IMR-90 (cell line): ENCODE measurements around the gene FRYL. TPM values are rescaled to one million over a fixed set of nuclear protein-coding genes. Genes with fewer than 3 reads are reported as not detected.

ENCODE experiments used
- ATAC-seq: fragments of 200-7000 bp; cut with Tn5 transposase; 2 replicates; pipeline ENCODE4 v1.9.1; 2020; ENCODE audit warnings: low read depth, mild to moderate bottlenecking, moderate library complexity
- BruUV-seq: library from RNA; stranded (reverse); fragments of 400-500 nt; replicated peaks from 2 replicates; lab custom pipeline; 2021; lab: Mats Ljungman, UMichigan
- CTCF ChIA-PET: fragments of 300-600 bp; formaldehyde crosslinking; extraction: SDS; loops from one replicate; lab custom pipeline; 2021; ENCODE audit warnings: antibody characterized with exemption; lab: Yijun Ruan, JAX
- POLR2A ChIA-PET: fragments of 300-600 bp; sonication (Branson Sonifier 250); formaldehyde crosslinking; loops from one replicate; lab custom pipeline; 2022; ENCODE audit warnings: antibody characterized with exemption; ENCODE audit not compliant: unreplicated experiment; lab: Charles Lee
- DNase-seq: peaks from one replicate; pipeline ENCODE4 v3.0.0; 2013
- H2AFZ ChIP-seq: replicated peaks from 2 replicates; pipeline ENCODE3; 2013; ENCODE audit warnings: low read length, mild to moderate bottlenecking; ENCODE audit not compliant: poor library complexity
- H2AK5ac ChIP-seq: 2 replicates; pipeline ENCODE4 v1.6.1; 2013; ENCODE audit warnings: low read depth, low read length, inconsistent platforms
- H2AK9ac ChIP-seq: replicated peaks from 2 replicates; pipeline ENCODE3; 2013; ENCODE audit warnings: mild to moderate bottlenecking, low read depth, low read length, moderate library complexity; ENCODE audit not compliant: poor library complexity
- H2BK120ac ChIP-seq: 2 replicates; pipeline ENCODE4 v1.6.1; 2013; ENCODE audit warnings: low read depth, low read length, inconsistent platforms
- H2BK15ac ChIP-seq: 3 replicates; pipeline ENCODE4 v1.6.1; 2013; ENCODE audit warnings: low read depth, low read length, inconsistent platforms
- H2BK20ac ChIP-seq: 2 replicates; pipeline ENCODE4 v1.6.1; 2013; ENCODE audit warnings: low read depth, mild to moderate bottlenecking, inconsistent platforms, low read length, moderate library complexity
- H2BK5ac ChIP-seq: 2 replicates; pipeline ENCODE4 v1.6.1; 2013; ENCODE audit warnings: mild to moderate bottlenecking, low read depth, low read length, inconsistent platforms; ENCODE audit not compliant: poor library complexity, severe bottlenecking
- H3K14ac ChIP-seq: replicated peaks from 2 replicates; pipeline ENCODE4 v1.6.1; 2013; ENCODE audit warnings: low read depth, low read length, inconsistent platforms
- H3K18ac ChIP-seq: 2 replicates; pipeline ENCODE4 v1.6.1; 2013; ENCODE audit warnings: low read depth, low read length, control low read depth
- H3K23ac ChIP-seq: 2 replicates; pipeline ENCODE4 v1.6.1; 2013; ENCODE audit warnings: low read depth, low read length, inconsistent platforms
- H3K27ac ChIP-seq: 2 replicates; pipeline ENCODE4 v1.5.1; 2013; ENCODE audit warnings: mild to moderate bottlenecking, control low read depth, low read length; ENCODE audit not compliant: insufficient read depth
- H3K27me3 ChIP-seq: 2 replicates; pipeline ENCODE4 v1.6.1; 2013; ENCODE audit warnings: low read length; ENCODE audit not compliant: control insufficient read depth, insufficient read depth
- H3K36me3 ChIP-seq: 2 replicates; pipeline ENCODE4 v1.6.1; 2013; ENCODE audit warnings: low read length, mixed read lengths; ENCODE audit not compliant: control insufficient read depth, insufficient read depth
- H3K4ac ChIP-seq: 2 replicates; pipeline ENCODE4 v1.6.1; 2013; ENCODE audit warnings: low read depth, low read length, inconsistent platforms
- H3K4me1 ChIP-seq: 2 replicates; pipeline ENCODE4 v1.6.1; 2013; ENCODE audit warnings: low read length, mixed read lengths; ENCODE audit not compliant: control insufficient read depth, insufficient read depth
- H3K4me2 ChIP-seq: 2 replicates; pipeline ENCODE4 v1.6.1; 2013; ENCODE audit warnings: low read depth, mild to moderate bottlenecking, control low read depth, low read length, moderate library complexity
- H3K4me3 ChIP-seq: 2 replicates; pipeline ENCODE4 v1.5.1; 2013; ENCODE audit warnings: low read depth, mild to moderate bottlenecking, control low read depth, low read length, moderate library complexity; ENCODE audit not compliant: insufficient read depth
- H3K56ac ChIP-seq: 2 replicates; pipeline ENCODE4 v1.6.1; 2013; ENCODE audit warnings: low read length, inconsistent platforms; ENCODE audit not compliant: insufficient read depth; ENCODE audit errors: extremely low read depth
- H3K79me1 ChIP-seq, 2 experiments: 2 replicates each; pipeline ENCODE4 v1.6.1; 2013; ENCODE audit warnings: low read length in 2 of 2, inconsistent platforms in 1 of 2, low read depth in 1 of 2
- H3K9ac ChIP-seq: 2 replicates; pipeline ENCODE4 v1.6.1; 2013; ENCODE audit warnings: low read depth, low read length, control low read depth
- H3K9me1 ChIP-seq: 2 replicates; pipeline ENCODE4 v1.6.1; 2013; ENCODE audit warnings: low read length, inconsistent platforms; ENCODE audit not compliant: insufficient read depth
- H3K9me3 ChIP-seq: 2 replicates; pipeline ENCODE4 v1.6.1; 2013; ENCODE audit warnings: low read length; ENCODE audit not compliant: control insufficient read depth, insufficient read depth
- H4K20me1 ChIP-seq: 2 replicates; pipeline ENCODE4 v1.6.1; 2013; ENCODE audit warnings: low read length, inconsistent platforms; ENCODE audit not compliant: insufficient read depth
- H4K5ac ChIP-seq: 2 replicates; pipeline ENCODE4 v1.6.1; 2013; ENCODE audit warnings: mild to moderate bottlenecking, low read depth, low read length, control low read depth
- H4K8ac ChIP-seq, 2 experiments: 2 replicates each; pipeline ENCODE4 v1.6.1; 2013; ENCODE audit warnings: low read depth in 2 of 2, low read length in 2 of 2, control low read depth in 1 of 2, inconsistent platforms in 1 of 2
- H4K91ac ChIP-seq: 2 replicates; pipeline ENCODE4 v1.6.1; 2013; ENCODE audit warnings: low read depth, low read length, inconsistent platforms; ENCODE audit not compliant: insufficient read depth
- ELK1 ChIP-seq: fragments of 150-350 bp; IDR thresholded peaks from 2 replicates; pipeline ENCODE4 v1.6.1; 2016; ENCODE audit warnings: low read depth, mild to moderate bottlenecking, low read length, moderate library complexity, borderline replicate concordance
- FOS ChIP-seq: fragments of 150-350 bp; IDR thresholded peaks from 2 replicates; pipeline ENCODE4 v1.6.1; 2016; ENCODE audit warnings: low read depth, low read length
- MAFK ChIP-seq: IDR thresholded peaks from 2 replicates; pipeline ENCODE4 v1.6.1; 2012; ENCODE audit warnings: low read depth, low read length, improper control_type of control experiment
- MXI1 ChIP-seq: IDR thresholded peaks from 2 replicates; pipeline ENCODE4 v1.6.1; 2012; ENCODE audit warnings: low read depth, mild to moderate bottlenecking, low read length, moderate library complexity, borderline replicate concordance
- RCOR1 ChIP-seq: IDR thresholded peaks from 2 replicates; pipeline ENCODE4 v1.6.1; 2012; ENCODE audit warnings: mild to moderate bottlenecking, low read length, improper control_type of control experiment; ENCODE audit not compliant: insufficient replicate concordance
- SMC3 ChIP-seq: fragments of 150-350 bp; IDR thresholded peaks from 2 replicates; pipeline ENCODE4 v1.6.1; 2016; ENCODE audit warnings: low read depth, mild to moderate bottlenecking, antibody characterized with exemption, low read length, moderate library complexity
- WGBS, 2 experiments: methylation state at CpG; one replicate each; pipeline versions ENCODE4 v1.1.5 to v1.1.7; 2013; ENCODE audit warnings: missing lambda C conversion rate in 2 of 2; ENCODE audit not compliant: insufficient read length in 1 of 2; ENCODE audit errors: extremely low coverage in 2 of 2; 5-methylcytosine and 5-hydroxymethylcytosine counted together
- dilution Hi-C: fragments of 300-500 bp; cut with HindIII; formaldehyde crosslinking; loops from one replicate; pipeline ENCODE4 v1.14.3; 2018; ENCODE audit warnings: low sequenced_read_pairs; ENCODE audit not compliant: unreplicated experiment
- in situ Hi-C: fragments of 300-500 bp; cut with MboI; formaldehyde crosslinking; loops from 3 replicates; pipeline ENCODE4 v1.14.3; 2019; ENCODE audit warnings: low sequenced_read_pairs, inconsistent platforms, mixed read lengths
- intact Hi-C: fragments of 100-400 bp; cut with micrococcal nuclease; formaldehyde crosslinking; loops from 2 replicates; pipeline ENCODE4 v1.10.0; 2022
- polyA plus RNA-seq, 3 experiments: library from polyadenylated mRNA; depleted of rRNA; stranded (reverse); fragments of >200 nt; gene quantifications; 2 replicates each; pipeline ENCODE4 v1.2.3, GENCODE V29; 2012; ENCODE audit warnings: low replicate concordance in 1 of 3
- total RNA-seq: library from RNA; depleted of rRNA; stranded (reverse); fragments of >200 nt; gene quantifications from 2 replicates; pipeline ENCODE4 v1.2.3, GENCODE V29; 2012

Gene FRYL
- total and polyA plus RNA-seq, 2 of the 4 experiments (the other 2 are of a cell fraction): 9.9 to 77.4 TPM

DNA sequence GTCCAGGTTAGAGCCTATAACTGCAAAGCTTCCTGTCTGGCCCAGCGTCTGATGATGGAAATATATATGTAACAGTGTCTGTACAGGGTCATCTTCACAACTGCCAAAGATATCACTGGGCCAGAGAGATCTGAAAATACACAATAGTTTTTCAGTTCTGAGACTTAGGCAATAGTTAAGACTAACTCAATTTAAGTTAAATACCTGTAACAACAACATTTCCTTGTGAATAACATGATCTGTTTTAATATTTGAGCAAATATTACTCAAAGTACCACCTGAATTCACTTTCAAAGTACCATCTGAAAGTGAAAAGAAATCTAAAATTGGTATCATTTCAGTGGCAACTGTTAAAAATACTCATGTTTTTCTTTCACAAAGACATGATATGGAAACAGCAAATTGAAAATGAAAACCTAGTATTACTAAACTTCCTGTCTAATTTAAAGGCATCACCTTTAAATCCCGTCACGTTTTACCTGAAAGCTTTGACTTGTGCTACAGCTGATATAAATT is 280.5 kb downstream of the FRYL start:
- BruUV-seq: no TSS peak
- no peak overlapping the region for H3K18ac ChIP-seq
- H3K27me3 ChIP-seq: no peaks in the 10 kb centered on the region
- no peak overlapping the region for H3K4me3 ChIP-seq
- H2AK5ac ChIP-seq: no peak overlapping the region
- H3K9me3 ChIP-seq: no peaks in the 10 kb centered on the region
- H4K5ac ChIP-seq: no peak overlapping the region
- H3K79me1 ChIP-seq: no peaks in the 10 kb centered on the region
- peaks cover 12% of the 10 kb centered on the region for H3K36me3 ChIP-seq
- ChIA-PET CTCF (no interaction called here), POLR2A (no interaction called here)
- no peak overlapping the region for H2AFZ ChIP-seq
- no peak overlapping the region for H3K4me2 ChIP-seq
- H3K4ac ChIP-seq: no peak overlapping the region
- no peak overlapping the region for H3K9ac ChIP-seq
- no peak overlapping the region for H2BK15ac ChIP-seq
- no peak overlapping the region for H4K91ac ChIP-seq
- intact Hi-C loops (loop anchor here (10.0 kb wide), 1 partner anchor 45 kb away; no protein-coding TSS in a partner anchor), in situ Hi-C loops (loop anchor here (25.0 kb wide), 1 partner anchor 112 kb away; no protein-coding TSS in a partner anchor), dilution Hi-C loops (no loop called here)
- no peak overlapping the region for H2BK20ac ChIP-seq
- H2AK9ac ChIP-seq: no peak overlapping the region
- WGBS, 2 experiments: no CpG with 5 or more reads among the region's 3 CpGs
- H4K20me1 ChIP-seq: no peaks in the 10 kb centered on the region
- no peaks in the 10 kb centered on the region; the same call in 1 of the 2 replicates for H3K9me1 ChIP-seq
- H3K4me1 ChIP-seq: no peaks in the 10 kb centered on the region
- no peak overlapping the region for H2BK5ac ChIP-seq
- no peak overlapping the region for H3K14ac ChIP-seq
- H3K56ac ChIP-seq: no peak overlapping the region
- H2BK120ac ChIP-seq: no peak overlapping the region
- TF ChIP-seq MXI1: no peak
- no peak for TF ChIP-seq ELK1
- TF ChIP-seq MAFK: no peak
- TF ChIP-seq SMC3: no peak
- TF ChIP-seq RCOR1: no peak
- no peak for TF ChIP-seq FOS
- no peak overlapping the region for H3K27ac ChIP-seq
- DNase-seq (no peak), ATAC-seq (no peak)
- no peak overlapping the region for H3K23ac ChIP-seq
- H4K8ac ChIP-seq: no peak overlapping the region
